Eye (tissue), 1 donor: ENCODE results near the gene SOS2.

Experiments used
- DNase-seq: peaks from one replicate; pipeline ENCODE4 v3.0.0-alpha.2; 2015

The SOS2 gene

DNA sequence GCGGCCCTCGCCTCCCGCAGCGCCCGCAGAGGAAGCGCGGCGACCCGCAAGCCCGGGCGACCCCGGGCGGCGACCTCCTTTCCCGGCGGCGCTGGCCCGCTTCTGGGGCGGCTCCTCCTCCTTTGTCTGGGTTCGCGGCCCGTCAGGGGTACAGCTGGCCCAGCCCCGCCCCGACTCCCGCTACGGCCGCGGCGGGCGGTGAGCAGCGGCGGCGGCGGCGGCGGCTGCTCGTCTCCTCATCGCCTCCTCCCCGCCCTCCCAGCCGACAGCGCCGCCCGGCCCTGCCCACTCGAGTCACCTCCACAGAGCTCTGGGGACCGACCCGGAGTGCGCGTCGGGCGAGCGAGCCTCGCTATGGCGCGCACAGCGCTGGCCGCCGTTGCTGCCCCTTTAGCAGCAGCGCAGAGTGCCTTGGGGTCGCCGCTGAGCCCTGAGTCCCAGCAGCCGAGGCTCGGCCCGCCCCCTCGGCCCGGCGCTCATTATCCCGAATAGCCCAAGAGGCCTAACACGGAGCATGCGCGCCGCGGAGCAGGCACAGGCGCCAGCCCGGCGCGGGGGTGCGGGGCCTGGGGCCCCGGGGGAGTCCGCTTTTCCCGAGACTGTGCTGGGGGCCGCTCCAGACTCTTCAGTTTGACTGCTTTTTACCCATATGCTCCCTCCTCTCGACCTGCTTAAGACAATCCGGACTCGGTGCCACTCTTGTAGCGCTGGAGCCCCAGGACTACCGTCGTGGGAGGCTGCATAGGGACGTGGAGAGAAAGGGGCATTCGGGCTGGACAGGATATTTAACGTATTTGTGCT lies at the start of gene SOS2:
Gene SOS2, minus strand, starts transcription at position 104 of the 801 bp plus-strand sequence. CDS start 295 bp downstream, outside the sequence.
- peak; percentile 96 for DNase-seq

DNA sequence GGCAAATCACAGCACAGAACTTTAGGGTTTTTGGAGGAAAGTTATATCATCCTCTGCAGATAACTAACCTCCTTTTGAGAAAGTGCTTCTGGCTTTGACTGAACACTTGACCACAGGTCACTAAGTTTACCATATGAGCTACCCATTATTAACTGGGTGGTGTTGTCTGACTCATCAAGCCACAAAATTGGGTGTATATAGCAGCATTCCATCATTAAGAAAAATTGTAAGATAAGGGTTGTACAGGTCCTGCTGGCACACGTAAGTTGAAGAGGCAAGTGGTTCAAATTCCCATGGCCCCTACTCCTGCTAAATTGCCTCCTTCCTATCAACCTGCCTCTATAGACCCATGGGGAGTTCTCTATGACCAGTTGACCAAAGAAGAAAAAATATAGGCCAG lies 41.1 kb upstream of the SOS2 start:
- no peak for DNase-seq

DNA sequence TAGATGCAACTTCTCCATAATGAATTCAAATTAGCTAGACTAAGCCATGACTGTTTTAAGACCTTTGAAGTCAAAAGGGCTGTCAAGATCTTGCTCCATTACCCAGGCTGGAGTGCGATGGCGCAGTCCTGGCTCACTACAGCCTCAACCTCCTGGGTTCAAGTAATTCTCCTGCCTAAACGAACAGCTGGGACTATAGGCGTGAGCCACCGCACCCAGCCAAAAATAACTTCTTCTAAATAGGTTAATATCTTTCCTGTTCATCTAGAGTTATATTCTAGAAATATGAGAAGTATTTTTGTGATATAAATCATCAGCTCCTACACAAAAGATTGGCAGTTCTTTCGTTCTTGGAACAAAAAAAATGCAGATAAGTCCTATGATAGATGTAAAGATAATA lies 39.6 kb upstream of the SOS2 start:
- DNase-seq = no peak

DNA sequence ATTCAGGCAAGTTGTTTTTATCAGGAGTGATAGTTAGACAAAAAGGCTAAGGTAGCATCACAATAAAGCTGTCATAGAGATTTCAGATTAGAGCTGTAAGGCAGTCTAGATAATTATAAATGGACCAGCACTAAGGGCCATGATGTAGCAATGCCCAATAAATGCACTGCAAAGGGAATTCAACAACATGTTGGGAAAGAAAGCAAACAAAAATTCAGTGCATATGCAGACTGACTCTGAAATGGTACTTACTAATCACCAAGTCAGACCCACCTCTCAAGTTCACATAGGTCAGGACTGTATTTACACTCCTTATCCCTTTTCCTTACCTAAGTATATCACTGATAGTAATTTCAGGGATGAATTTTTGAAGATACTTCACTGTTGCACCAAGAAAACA lies 33.7 kb upstream of the SOS2 start:
- no peak for DNase-seq

DNA sequence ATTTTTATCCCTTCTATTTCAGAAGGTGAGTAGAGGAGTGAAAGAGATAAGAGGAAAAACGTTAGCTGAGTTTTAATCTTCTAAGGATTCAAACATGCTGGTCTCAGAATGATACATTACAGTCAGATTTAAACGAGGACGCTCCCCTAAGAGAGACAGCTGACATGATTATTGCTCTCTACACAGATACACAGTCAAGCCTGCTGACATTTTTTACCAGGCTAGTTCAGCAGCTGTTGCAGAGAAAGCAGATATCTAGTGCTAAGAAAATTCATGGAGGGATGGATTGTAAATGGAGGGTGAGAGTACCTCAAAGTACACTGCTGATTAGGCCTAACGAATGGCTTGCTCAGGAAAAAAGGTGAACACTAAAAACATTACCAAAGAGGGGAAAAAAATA lies 31.9 kb upstream of the SOS2 start:
- DNase-seq = no peak

DNA sequence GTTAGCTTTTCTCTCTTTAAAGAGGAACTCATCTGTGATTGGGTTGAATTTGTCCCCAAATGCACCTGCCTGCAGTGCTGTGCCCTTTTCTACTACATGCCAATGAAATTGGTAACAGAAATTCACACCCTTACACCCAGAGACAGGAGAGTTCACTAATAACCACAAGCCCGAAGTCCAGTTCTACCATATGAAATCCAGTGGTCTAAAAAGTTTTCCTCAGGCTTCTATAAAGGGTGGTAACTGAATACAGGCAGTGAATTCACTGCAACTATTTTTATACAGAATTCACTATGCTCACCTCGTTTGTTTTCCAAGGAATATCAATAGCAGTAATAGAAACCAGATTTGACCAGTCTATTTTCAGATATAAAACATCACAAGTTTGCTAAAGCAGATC lies 31.5 kb upstream of the SOS2 start:
- no peak for DNase-seq

DNA sequence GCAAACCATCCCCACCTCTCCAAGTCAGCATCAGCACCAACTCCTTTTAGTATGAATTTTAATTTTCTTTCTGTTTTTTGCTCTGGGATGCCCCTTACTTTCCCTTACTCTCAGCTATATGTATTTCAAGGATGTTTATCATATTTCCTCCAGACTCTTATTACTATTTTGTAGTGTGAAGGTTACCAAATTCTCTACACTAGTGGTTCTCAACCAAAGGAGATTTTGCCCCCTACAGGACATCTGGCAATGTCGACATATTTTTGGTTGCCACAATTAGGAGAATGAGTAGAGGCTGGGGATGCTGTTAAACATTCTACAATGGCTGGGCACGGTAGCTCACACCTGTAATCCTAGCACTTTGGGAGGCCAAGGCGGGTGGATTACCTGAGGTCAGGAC lies 29.1 kb upstream of the SOS2 start:
- DNase-seq = peak; percentile 19

DNA sequence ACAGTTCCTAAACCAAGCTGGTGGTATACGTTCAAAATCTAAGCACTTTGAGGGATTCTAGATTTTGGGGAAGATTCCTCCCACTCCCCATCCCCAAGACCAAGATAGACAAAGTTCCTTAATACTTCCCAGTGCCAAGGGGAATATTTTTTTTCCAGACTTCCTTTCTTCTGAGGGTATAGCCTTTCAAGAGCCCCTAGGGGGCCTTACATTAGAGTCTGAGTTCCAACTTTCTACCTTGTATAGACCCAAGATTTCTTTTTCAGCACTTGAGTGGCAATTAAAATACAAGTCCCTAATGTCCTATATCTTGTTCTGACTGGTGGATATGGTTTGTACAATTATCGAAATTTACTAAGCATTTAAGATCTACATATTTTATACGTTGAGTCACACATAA lies 28.7 kb upstream of the SOS2 start:
- DNase-seq = no peak

DNA sequence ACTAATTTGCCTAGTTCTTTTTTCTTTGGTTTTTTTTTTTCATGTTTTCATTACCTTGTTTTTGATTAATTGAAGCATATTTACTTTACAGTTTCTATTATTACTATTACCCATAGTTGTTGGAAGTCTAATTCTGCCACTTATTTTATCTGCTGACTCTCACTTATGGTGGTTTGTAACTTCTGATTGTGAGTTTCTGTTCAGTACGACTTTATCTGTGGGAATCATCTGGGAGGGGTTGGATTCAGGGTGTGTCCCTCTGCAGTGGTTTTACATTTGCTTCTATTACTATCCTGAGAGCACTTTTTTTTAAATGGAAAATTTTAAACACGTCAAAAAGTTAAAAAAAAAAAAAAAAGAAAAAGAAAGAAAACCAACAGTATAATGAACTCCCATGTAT lies 26.4 kb upstream of the SOS2 start:
- no peak for DNase-seq

DNA sequence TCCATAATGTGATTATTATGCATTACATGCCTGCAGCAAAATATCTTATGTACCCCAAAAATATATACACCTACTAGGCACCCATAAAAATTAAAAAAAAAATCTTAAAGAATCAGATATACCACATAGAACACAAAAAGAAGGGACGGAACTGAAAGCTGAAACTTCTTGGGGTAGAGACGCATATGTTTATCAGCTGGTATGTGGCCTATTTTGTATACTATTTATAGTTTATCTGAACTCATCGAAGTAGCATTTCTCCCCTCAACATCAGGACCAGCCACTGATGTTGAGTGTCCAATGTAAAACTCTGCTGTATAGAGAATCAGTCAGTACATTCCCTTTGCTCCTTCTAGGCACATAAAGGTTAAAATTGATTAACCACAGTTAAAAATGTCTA lies 22.9 kb upstream of the SOS2 start:
- DNase-seq = no peak

DNA sequence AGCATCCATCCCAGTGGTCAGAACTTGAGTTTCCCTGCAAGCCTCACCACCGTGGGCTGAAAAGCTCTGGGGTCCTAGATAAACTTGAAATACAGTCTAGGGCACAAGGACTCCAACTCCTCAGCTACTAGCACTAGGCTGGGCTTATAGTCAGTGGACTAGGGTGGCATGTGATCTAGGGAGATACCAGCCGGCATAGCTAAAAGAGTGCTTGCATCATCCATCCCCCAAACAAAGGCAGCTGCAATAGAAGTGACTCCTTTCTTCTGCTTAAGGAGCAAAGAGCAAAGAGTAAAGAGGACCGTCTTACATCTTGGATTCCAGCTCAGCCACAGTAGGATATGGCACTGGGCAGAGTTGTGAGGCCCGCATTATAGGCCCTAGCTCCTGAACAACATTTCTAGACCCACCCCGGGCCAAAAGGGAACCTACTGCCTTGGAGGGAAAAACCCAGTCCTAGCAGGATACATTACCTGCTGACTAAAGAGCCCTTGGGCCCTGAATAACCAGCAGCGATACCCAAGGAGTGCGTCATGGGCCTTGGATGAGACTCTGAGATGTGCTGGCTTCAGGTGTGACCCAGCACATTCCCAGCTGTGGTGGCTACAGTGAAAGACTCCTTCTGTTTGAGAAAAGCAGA lies 17.9 kb upstream of the SOS2 start:
- DNase-seq = no peak

DNA sequence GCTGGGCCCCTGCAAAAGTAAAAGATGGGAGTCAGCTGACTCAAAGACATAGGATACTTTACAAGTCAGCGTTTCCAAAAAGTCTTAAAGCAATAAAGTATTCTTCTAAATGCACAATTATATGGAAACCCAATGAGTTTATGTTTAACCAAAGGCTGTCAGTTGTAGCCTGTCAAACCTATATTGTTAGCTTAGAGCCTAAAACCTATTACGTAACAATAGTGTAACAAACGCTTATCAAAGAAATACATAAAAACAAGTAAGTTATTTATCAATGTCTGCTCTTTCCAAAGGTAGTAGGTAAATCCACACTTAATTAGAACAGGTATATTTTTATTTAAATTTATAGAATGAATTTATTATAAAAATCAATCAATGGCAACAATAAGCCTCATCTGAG lies 15.9 kb upstream of the SOS2 start:
- DNase-seq = no peak

DNA sequence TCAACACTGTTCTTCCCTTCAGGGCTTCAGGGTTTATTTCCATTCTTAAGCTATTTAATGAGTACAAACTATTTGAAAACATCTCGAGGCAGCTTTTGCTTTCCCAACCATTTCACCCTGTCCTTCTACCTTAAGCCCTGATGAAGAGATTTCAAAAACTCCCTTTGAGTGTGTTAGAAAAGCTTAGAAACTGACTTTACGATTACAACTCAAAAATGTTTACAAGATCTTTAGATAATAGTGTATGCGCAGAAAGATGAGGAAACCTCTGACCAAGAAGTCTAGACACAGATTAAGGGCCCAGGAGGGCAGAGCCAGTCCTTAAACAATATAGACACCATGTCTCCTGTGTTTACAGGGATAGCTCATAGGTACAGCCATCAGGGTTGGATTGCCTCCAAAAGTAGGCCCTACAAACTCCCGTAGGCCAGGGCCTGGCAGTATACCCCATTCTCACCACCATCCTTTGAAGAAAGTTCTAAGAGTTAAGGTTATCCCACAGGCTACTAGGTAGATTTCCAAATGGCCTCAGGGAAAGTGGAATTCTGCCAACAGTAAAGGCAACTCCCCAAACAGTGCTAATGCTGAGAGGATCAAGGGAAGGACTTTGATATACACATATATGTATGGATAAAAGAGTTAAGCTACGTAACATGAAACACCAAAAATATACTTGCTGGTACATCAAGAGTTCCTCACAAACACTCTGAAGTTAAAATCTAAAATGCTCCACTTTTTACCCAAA lies 11.4 kb upstream of the SOS2 start:
- no peak for DNase-seq

DNA sequence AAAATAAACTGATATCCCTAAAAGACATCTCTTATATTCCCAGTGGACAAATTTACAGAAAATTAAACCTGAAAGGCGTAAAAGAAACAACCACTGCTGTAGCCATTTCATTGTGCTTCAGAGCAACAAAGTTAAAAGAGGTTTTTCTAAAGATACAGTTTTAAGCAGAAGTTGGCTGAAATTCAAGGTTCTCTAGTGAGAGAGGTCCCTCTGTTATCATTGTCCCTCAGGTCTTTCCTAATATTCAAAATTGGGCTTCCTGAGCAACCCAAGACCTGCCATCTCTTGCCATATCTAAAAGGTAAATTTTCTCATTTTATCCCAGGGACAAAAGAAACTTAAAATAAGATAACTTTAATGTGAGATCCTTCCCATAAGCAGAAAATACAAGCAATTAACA lies 10.7 kb upstream of the SOS2 start:
- DNase-seq = no peak

DNA sequence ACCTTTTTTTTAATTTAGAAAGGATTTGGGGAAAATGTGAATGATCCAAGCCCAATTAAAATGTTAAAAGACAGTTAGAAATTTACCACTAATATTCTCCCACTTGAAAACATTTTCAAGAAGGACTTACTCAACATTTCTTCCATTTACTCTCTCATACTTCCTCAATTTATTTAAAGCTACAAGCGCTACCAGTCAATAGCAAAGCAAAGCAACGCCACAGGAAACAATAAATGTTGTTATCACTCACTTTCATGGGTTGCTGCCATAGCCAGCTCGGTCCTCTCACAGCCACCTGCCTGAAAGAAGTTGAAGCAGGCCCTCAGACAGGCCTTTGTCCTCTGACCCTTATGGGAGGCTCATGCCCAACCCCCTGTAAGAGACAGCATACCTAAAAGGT lies 6.0 kb upstream of the SOS2 start:
- no peak for DNase-seq

DNA sequence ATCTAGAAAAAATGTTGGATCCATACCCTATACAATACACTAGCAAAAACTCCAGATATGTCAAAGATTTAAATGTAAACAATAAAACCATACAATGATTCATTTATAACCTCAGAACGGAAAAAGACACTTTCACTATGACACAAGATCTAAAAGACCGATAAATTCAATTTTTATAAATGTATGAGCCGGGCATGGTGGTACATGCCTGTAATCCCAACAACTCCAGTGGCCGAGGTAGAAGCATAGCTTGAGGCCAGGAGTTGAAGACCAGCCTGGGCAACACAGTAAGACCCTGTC lies 2.5 kb upstream of the SOS2 start:
- no peak for DNase-seq

DNA sequence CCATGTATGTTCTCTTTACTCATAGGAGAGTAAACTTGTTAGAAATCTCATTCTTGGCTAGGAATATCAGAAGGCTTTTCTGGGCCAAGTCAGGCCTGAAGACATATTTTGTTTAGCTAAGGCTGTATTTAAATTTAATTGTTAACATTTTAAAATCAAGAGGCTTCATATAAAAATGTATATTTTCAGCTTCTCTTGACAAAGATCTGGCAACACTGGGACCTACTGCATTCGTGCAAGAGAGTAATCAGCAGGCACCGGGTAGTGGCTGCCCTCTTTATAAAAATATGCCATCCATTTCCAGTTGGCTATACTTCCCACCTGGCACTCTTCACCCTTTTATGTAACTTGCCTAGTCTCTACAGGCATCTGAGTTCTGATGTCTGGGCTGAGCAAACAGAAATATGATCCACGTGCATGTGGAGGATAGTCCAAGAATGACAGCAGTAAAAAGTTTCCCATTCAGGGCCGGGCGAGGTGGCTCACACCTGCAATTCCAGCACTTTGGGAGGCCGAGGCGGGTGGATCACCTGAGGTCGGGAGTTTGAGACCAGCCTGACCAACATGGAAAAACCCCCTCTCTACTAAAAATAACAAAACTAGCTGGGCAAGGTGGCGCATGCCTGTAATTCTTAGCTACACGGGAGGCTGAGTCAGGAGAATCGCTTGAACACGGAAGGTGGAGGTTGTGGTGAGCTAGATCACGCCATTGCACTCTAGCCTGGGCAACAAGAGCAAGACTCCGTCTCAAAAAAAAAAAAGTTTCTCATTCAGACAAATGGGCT lies 2.0 kb upstream of the SOS2 start:
- peak; percentile 9 for DNase-seq

DNA sequence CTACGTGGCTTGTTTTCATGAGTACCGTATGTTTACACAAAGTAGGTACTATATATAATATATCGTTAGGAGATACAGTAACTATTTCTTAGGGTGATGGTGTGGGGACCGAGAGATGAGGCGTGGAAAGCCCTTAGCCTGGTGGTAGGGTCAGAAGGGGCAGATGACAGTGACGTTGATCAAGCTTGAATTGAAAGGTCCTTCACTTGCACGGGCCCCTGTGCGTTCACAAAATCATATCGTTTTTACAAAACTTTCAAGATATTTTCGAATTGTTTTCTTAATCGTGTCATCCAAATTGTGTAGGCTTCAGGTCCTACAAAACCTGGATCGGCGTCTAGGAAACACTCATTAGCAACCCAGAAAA lies 881 bp upstream of the SOS2 start:
- DNase-seq = no peak

DNA sequence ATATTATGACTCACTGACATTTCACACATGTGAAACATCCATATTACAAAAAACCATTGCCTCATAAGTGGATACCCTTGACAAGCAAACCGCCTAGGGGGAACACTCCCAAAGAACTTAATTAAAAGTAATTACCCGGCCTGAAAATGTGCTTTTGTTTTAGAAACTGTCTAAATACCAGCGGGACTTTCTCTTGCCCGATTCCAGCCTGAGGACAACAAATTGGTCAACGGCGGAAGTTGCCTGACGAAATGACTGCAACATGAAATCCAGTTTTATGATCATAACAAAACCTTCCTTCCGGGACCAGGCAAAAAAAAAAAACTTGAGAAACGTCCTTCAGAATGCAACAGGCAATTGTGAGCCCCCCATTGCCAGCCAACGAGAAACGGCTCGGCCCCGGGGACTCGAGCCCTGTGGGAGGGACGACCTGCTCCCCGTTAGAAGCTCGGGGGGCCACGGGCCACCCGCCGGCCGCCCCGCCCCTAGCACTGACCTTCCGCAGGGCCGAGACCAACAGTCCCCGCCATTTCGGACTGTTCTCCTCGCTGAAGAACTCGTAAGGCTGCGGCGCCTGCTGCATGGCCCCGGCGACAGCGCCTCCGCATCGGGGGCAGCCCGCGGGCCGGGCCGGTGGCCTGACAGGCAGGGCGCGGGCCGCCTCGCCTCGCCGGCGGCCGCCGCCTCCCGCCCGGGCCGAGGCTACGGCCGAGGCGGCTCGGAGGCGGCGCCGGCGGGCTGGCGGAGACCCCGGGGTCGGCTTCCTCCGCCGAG lies 490 bp downstream of the SOS2 start:
- DNase-seq = peak; percentile 78

DNA sequence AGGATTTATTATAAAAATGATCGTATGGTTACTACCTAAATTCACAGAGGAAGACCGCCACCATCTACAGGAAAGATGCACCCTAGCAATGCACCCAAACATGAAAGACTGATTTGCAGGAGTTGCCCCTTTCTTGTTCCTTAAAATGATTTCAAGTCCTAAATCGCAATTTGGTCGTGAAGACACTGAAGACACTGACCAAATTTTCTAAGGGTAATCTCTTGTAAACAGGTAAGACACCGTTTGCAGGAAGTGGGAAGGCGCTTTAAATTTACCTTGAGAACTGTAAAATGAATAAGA lies 1.0 kb downstream of the SOS2 start:
- no peak for DNase-seq

DNA sequence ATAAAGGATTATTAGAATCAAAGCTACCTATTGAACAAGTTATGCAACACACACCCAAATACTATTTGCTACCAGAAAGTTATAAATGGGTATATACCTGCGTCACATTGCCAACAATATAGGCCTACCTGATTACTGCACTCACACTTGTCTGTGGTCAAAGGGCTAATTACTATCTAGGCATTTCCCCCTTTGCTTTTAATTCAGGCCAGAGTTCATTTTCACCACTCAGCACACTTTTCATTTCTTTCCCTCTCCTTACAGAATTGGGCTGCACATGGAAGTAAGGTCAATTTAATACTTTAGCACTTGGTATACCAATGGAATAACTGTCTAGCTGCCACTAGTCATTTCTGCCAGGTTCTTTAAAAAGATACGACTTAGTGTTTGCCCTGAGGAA lies 1.7 kb downstream of the SOS2 start:
- DNase-seq = peak; percentile 10

DNA sequence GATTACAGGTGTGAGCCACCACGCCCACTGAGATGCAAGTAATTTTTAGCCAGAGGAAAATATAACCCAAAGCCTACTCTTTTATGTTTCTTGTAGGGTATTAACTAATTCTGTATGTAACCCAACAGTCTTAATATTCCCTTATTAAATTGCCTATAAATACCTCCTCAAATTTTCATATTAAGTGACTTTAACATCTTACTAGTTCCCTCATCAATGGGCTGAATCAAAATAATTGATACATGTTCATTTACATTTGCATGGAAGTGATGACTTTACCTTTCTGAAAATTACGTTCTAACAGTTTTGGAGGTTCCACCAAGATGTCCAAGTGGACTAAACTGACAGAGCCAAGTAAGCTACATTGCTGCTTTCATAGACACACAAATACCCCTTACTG lies 3.1 kb downstream of the SOS2 start:
- no peak for DNase-seq

DNA sequence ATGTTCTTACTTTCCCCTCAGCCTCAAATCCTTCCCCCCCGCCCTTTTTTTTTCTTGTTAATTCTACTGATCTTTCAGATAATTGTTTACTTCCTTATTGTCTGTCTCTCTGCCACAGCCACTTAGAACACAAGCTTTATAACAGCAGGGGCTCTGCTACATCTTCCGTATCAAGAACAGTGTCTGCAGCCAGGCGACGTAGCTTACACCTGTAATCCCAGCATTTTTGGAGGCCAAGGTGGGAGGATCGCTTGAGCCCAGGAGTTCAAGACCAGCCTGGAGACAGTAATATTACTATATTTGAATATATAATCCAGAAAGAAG lies 5.4 kb downstream of the SOS2 start:
- peak; percentile 12 for DNase-seq
